Measurements from ENCODE around the gene TMEM167B.

TMEM167B gene

GRCh38 chr1:109099938-109100773, 9.6 kb downstream of the TMEM167B start:
- peak; percentile 94 for DNase-seq (ENCODE audit: low spot score)
- in situ Hi-C loops (cut with MboI; ENCODE audit: low pct_unique_long_range_greater_than_20kb, low sequenced_read_pairs, unreplicated experiment), result no loop called here
- TF ChIP-seq CTCF (IDR thresholded peaks at IDR 0.05; ENCODE audit: extremely low read depth, insufficient read depth, missing control alignments), result peak; percentile 87

GRCh38 chr1:109104364-109105151, 14.0 kb downstream of the TMEM167B start:
- no peak for DNase-seq (ENCODE audit: low spot score)
- in situ Hi-C loops (cut with MboI; ENCODE audit: low pct_unique_long_range_greater_than_20kb, low sequenced_read_pairs, unreplicated experiment), result no loop called here
- no peak for TF ChIP-seq CTCF (IDR thresholded peaks at IDR 0.05; ENCODE audit: extremely low read depth, insufficient read depth, missing control alignments)

GRCh38 chr1:109105881-109106280, 15.3 kb downstream of the TMEM167B start:
- no peak for TF ChIP-seq CTCF (IDR thresholded peaks at IDR 0.05; ENCODE audit: extremely low read depth, insufficient read depth, missing control alignments)
- in situ Hi-C loops (cut with MboI; ENCODE audit: low pct_unique_long_range_greater_than_20kb, low sequenced_read_pairs, unreplicated experiment), result no loop called here
- DNase-seq (ENCODE audit: low spot score), result no peak

GRCh38 chr1:109107785-109108184, 17.2 kb downstream of the TMEM167B start:
- no peak for DNase-seq (ENCODE audit: low spot score)
- in situ Hi-C loops (cut with MboI; ENCODE audit: low pct_unique_long_range_greater_than_20kb, low sequenced_read_pairs, unreplicated experiment), result no loop called here
- no peak for TF ChIP-seq CTCF (IDR thresholded peaks at IDR 0.05; ENCODE audit: extremely low read depth, insufficient read depth, missing control alignments)

- DNase-seq (ENCODE audit: low spot score), result no peak
- in situ Hi-C loops (cut with MboI; ENCODE audit: low pct_unique_long_range_greater_than_20kb, low sequenced_read_pairs, unreplicated experiment), result no loop called here
- no peak for TF ChIP-seq CTCF (IDR thresholded peaks at IDR 0.05; ENCODE audit: extremely low read depth, insufficient read depth, missing control alignments)
Observed at GRCh38 chr1:109109906-109110305, 19.3 kb downstream of the TMEM167B start.

- in situ Hi-C loops (cut with MboI; ENCODE audit: low pct_unique_long_range_greater_than_20kb, low sequenced_read_pairs, unreplicated experiment), result no loop called here
- no peak for DNase-seq (ENCODE audit: low spot score)
- no peak for TF ChIP-seq CTCF (IDR thresholded peaks at IDR 0.05; ENCODE audit: extremely low read depth, insufficient read depth, missing control alignments)
Observed at GRCh38 chr1:109111386-109112055, 21.0 kb downstream of the TMEM167B start.

Measured in GM13977 (cell line).